ENCODE measurements around the gene NUP160. TPM values are rescaled to one million over a fixed set of nuclear protein-coding genes. Genes with fewer than 3 reads are reported as not detected.
A peak's percentile ranks its signal among the peaks of the same experiment; 100 is the strongest.
"Not testable (repeated sequence)": the region's sequence is repeated elsewhere in the genome, so short reads cannot be mapped to it uniquely, and the experiment has no call there.

Gene NUP160
- 31.7 and 47.1 TPM in 2 replicates for total RNA-seq (2014; rRNA removed; shearing (Covaris generic))

- peaks cover 45% of the 10 kb centered on the region for H3K36me3 ChIP-seq
- H3K4me1 ChIP-seq (replicated peaks) = peaks cover 32% of the 10 kb centered on the region
- H3K27ac ChIP-seq = peak within 1 kb of the TSS; percentile 71
- peak within 1 kb of the TSS; percentile 63 for H3K4me3 ChIP-seq
- H3K9me3 ChIP-seq (replicated peaks) = no peaks in the 10 kb centered on the region
- no peaks in the 10 kb centered on the region for H3K27me3 ChIP-seq (replicated peaks)
- DNase-seq (ENCODE audit: low read depth in 1 of 2, low spot score in 2 of 2) = peak; percentile 73 to 87
These were observed at the start of gene NUP160 for GRCh38 chr11:47847892-47848699. TSS of gene NUP160 (minus strand) at chr11:47848350. CDS start at chr11:47848318, 32 bp downstream.

GRCh38 chr11:47896199-47896598 is 48.0 kb upstream of the NUP160 start:
- Histone ChIP-seq H3K27ac (no peak overlapping the region), H3K9me3 (replicated peaks) (no peaks in the 10 kb centered on the region), H3K4me1 (replicated peaks) (no peaks in the 10 kb centered on the region), H3K27me3 (replicated peaks) (no peaks in the 10 kb centered on the region), H3K36me3 (no peaks in the 10 kb centered on the region), H3K4me3 (no peak overlapping the region)
- no peak for DNase-seq (ENCODE audit: low read depth in 1 of 2, low spot score in 2 of 2)

GRCh38 chr11:47895035-47895434 is 46.9 kb upstream of the NUP160 start:
- Histone ChIP-seq H3K27me3 (replicated peaks) (no peaks in the 10 kb centered on the region), H3K4me3 (no peak overlapping the region), H3K4me1 (replicated peaks) (no peaks in the 10 kb centered on the region), H3K9me3 (replicated peaks) (no peaks in the 10 kb centered on the region), H3K36me3 (no peaks in the 10 kb centered on the region), H3K27ac (no peak overlapping the region)
- DNase-seq (ENCODE audit: low read depth in 1 of 2, low spot score in 2 of 2) = no peak

- not testable (repeated sequence) for DNase-seq (ENCODE audit: low read depth in 1 of 2, low spot score in 2 of 2); H3K4me3 ChIP-seq; H3K4me1 ChIP-seq (replicated peaks); H3K36me3 ChIP-seq; H3K27ac ChIP-seq; H3K9me3 ChIP-seq (replicated peaks); H3K27me3 ChIP-seq (replicated peaks)
These were observed 44.6 kb upstream of the NUP160 start for GRCh38 chr11:47892546-47893276.

GRCh38 chr11:47891886-47892285 is 43.7 kb upstream of the NUP160 start:
- no peak for DNase-seq (ENCODE audit: low read depth in 1 of 2, low spot score in 2 of 2)
- H3K27me3 ChIP-seq (replicated peaks) = no peaks in the 10 kb centered on the region
- no peak overlapping the region for H3K27ac ChIP-seq
- H3K36me3 ChIP-seq = no peaks in the 10 kb centered on the region
- no peak overlapping the region for H3K4me3 ChIP-seq
- H3K4me1 ChIP-seq (replicated peaks) = no peaks in the 10 kb centered on the region
- no peaks in the 10 kb centered on the region for H3K9me3 ChIP-seq (replicated peaks)

- no peak overlapping the region for H3K4me3 ChIP-seq
- no peaks in the 10 kb centered on the region for H3K36me3 ChIP-seq
- no peaks in the 10 kb centered on the region for H3K9me3 ChIP-seq (replicated peaks)
- H3K27ac ChIP-seq = no peak overlapping the region
- DNase-seq (ENCODE audit: low read depth in 1 of 2, low spot score in 2 of 2) = no peak
- no peaks in the 10 kb centered on the region for H3K27me3 ChIP-seq (replicated peaks)
- H3K4me1 ChIP-seq (replicated peaks) = peaks cover 10% of the 10 kb centered on the region
These were observed 41.7 kb upstream of the NUP160 start for GRCh38 chr11:47889714-47890441.

GRCh38 chr11:47887910-47888569 is 39.9 kb upstream of the NUP160 start:
- Histone ChIP-seq H3K9me3 (replicated peaks) (no peaks in the 10 kb centered on the region), H3K4me3 (no peak overlapping the region), H3K27me3 (replicated peaks) (no peaks in the 10 kb centered on the region), H3K27ac (no peak overlapping the region), H3K36me3 (no peaks in the 10 kb centered on the region), H3K4me1 (replicated peaks) (peaks cover 10% of the 10 kb centered on the region)
- no peak for DNase-seq (ENCODE audit: low read depth in 1 of 2, low spot score in 2 of 2)

- Histone ChIP-seq H3K9me3 (replicated peaks) (no peaks in the 10 kb centered on the region), H3K4me3 (no peak overlapping the region), H3K4me1 (replicated peaks) (peaks cover 10% of the 10 kb centered on the region), H3K27me3 (replicated peaks) (no peaks in the 10 kb centered on the region), H3K27ac (no peak overlapping the region), H3K36me3 (no peaks in the 10 kb centered on the region)
- no peak for DNase-seq (ENCODE audit: low read depth in 1 of 2, low spot score in 2 of 2)
These were observed 37.9 kb upstream of the NUP160 start for GRCh38 chr11:47886096-47886495.

GRCh38 chr11:47882437-47882836 is 34.3 kb upstream of the NUP160 start:
- H3K36me3 ChIP-seq; H3K9me3 ChIP-seq (replicated peaks); H3K4me1 ChIP-seq (replicated peaks); DNase-seq (ENCODE audit: low read depth in 1 of 2, low spot score in 2 of 2); H3K27me3 ChIP-seq (replicated peaks); H3K4me3 ChIP-seq; H3K27ac ChIP-seq: not testable (repeated sequence)

- H3K27ac ChIP-seq = no peak overlapping the region
- H3K4me3 ChIP-seq = no peak overlapping the region
- no peaks in the 10 kb centered on the region for H3K36me3 ChIP-seq
- H3K4me1 ChIP-seq (replicated peaks) = peaks cover 8% of the 10 kb centered on the region
- peaks cover 9% of the 10 kb centered on the region; the same call in 1 of the 2 replicates for H3K9me3 ChIP-seq (replicated peaks)
- H3K27me3 ChIP-seq (replicated peaks) = no peaks in the 10 kb centered on the region
- no peak for DNase-seq (ENCODE audit: low read depth in 1 of 2, low spot score in 2 of 2)
These were observed 33.0 kb upstream of the NUP160 start for GRCh38 chr11:47881145-47881544.

GRCh38 chr11:47879259-47880158 is 31.4 kb upstream of the NUP160 start:
- Histone ChIP-seq H3K4me1 (replicated peaks) (no peaks in the 10 kb centered on the region), H3K27me3 (replicated peaks) (no peaks in the 10 kb centered on the region), H3K4me3 (no peak overlapping the region), H3K36me3 (no peaks in the 10 kb centered on the region), H3K27ac (no peak overlapping the region), H3K9me3 (replicated peaks) (peaks cover 17% of the 10 kb centered on the region)
- DNase-seq (ENCODE audit: low read depth in 1 of 2, low spot score in 2 of 2) = no peak

- DNase-seq (ENCODE audit: low read depth in 1 of 2, low spot score in 2 of 2); H3K4me1 ChIP-seq (replicated peaks); H3K36me3 ChIP-seq; H3K27ac ChIP-seq; H3K4me3 ChIP-seq; H3K27me3 ChIP-seq (replicated peaks): not testable (repeated sequence)
- peaks cover 20% of the 10 kb centered on the region for H3K9me3 ChIP-seq (replicated peaks)
These were observed 27.7 kb upstream of the NUP160 start for GRCh38 chr11:47875858-47876257.

GRCh38 chr11:47870404-47870803 is 22.3 kb upstream of the NUP160 start:
- DNase-seq (ENCODE audit: low read depth in 1 of 2, low spot score in 2 of 2) = no peak
- peaks cover 10% of the 10 kb centered on the region for H3K9me3 ChIP-seq (replicated peaks)
- H3K4me3 ChIP-seq = no peak overlapping the region
- H3K27ac ChIP-seq = peak overlapping the region; percentile 68
- no peaks in the 10 kb centered on the region for H3K36me3 ChIP-seq
- no peaks in the 10 kb centered on the region for H3K27me3 ChIP-seq (replicated peaks)
- H3K4me1 ChIP-seq (replicated peaks) = peaks cover 31% of the 10 kb centered on the region
